22Rv1 (cell line): ENCODE data around the gene EYS.

Experiments used
- H3K27ac ChIP-seq: fragments of 450-650 bp; 2 replicates; pipeline ENCODE4 v1.5.1; 2017
- ZFX ChIP-seq: fragments of 450-650 bp; IDR thresholded peaks from 2 replicates; pipeline ENCODE4 v1.6.1; 2017; ENCODE audit warnings: antibody characterized with exemption, borderline replicate concordance
- TF ChIP-seq, protein P1 (sequence below): fragments of 450-650 bp; IDR thresholded peaks from 2 replicates; pipeline ENCODE4 v1.5.1; 2017; ENCODE audit warnings: mild to moderate bottlenecking

The EYS gene

DNA sequence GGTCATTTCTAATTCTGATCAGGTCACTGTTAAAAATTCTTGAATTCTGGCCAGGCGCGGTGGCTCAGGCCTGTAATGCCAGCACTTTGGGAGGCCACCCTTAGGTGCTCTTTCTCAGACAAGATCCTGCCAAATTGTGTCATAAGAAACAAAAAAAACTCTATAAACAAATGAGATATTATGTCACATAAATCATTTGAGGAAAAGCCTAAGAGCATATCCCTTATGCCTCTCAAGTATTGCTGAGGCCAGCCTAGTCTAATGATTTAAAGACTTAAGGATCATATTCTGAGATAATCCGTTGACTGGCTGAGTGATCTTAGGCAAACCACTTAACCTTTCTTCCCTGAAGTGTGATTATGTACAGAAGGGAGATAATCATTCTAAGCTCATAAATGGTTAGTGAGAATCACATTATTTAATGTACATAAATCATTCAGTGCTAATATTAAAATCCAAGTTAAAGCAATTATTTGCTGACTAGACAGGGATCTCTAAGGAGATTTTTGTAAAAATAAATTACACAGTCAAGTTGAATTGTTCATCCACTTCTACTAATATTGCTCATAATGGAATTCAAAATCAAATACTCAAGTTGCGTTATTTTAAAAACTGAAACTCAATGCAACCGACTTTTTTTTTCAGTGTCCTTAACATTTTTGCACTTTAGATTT, 1706.1 kb downstream of the EYS start:
- no peak overlapping the region for H3K27ac ChIP-seq
- no peak for TF ChIP-seq ZFX
- TF ChIP-seq, protein P1, sequence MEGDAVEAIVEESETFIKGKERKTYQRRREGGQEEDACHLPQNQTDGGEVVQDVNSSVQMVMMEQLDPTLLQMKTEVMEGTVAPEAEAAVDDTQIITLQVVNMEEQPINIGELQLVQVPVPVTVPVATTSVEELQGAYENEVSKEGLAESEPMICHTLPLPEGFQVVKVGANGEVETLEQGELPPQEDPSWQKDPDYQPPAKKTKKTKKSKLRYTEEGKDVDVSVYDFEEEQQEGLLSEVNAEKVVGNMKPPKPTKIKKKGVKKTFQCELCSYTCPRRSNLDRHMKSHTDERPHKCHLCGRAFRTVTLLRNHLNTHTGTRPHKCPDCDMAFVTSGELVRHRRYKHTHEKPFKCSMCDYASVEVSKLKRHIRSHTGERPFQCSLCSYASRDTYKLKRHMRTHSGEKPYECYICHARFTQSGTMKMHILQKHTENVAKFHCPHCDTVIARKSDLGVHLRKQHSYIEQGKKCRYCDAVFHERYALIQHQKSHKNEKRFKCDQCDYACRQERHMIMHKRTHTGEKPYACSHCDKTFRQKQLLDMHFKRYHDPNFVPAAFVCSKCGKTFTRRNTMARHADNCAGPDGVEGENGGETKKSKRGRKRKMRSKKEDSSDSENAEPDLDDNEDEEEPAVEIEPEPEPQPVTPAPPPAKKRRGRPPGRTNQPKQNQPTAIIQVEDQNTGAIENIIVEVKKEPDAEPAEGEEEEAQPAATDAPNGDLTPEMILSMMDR = no peak

DNA sequence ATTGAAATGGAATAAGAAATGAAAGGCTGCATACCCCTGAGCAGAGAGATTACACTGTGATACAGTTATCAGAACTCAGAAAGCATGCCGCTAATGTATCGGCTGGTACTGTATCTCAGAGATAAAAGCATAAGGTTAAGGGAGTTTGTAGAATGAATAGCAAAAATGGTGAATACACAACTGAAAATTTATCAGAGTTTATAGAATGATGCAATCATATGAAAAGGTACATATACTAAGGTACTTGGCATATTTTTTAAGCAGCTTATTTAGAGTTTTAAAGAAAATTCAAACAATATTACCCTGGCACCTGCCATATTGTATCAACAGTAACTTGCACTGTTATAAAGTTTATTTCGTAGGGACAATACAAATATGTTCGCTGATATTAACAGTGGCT, 1707.4 kb downstream of the EYS start:
- TF ChIP-seq, protein P1 = no peak
- TF ChIP-seq ZFX = no peak
- no peak overlapping the region for H3K27ac ChIP-seq

DNA sequence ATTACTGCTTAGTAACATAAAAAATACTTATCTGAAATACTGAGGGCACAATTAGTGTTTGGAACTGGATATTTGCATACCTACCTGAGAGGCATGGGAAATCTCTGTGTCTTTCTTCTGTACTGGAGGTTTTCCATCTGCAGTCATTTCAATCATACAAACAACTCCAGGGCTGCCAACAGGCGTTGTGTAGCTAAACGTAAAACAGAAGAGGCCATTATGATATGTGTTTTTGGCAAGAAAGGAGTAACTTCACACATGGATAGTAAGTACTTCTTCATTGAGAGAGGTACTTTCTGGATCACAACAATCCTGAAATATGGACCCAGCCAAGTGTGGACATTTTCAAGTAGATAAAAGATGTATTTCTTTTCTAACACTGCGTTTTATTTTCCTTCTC, 1708.0 kb downstream of the EYS start:
- TF ChIP-seq, protein P1 = no peak
- no peak for TF ChIP-seq ZFX
- no peak overlapping the region for H3K27ac ChIP-seq

DNA sequence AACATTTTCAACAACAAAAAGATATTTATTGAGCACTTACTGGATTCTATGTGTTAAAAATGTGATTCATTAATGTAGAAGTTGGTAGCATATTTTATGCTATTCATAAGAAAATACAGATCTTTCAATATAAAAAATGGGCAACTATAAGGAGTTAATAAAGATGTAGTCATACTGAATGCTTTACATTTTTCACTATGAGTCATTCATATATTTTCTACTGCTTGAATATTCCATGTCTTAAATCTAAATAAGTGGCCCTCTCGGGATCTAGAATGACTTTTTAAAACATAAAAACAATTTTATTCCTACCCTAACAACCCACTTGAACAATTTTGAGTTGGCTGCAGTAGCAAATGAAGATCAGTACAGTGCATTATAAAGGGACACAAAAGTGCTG, 1709.3 kb downstream of the EYS start:
- H3K27ac ChIP-seq = no peak overlapping the region
- no peak for TF ChIP-seq ZFX
- TF ChIP-seq, protein P1 = no peak

DNA sequence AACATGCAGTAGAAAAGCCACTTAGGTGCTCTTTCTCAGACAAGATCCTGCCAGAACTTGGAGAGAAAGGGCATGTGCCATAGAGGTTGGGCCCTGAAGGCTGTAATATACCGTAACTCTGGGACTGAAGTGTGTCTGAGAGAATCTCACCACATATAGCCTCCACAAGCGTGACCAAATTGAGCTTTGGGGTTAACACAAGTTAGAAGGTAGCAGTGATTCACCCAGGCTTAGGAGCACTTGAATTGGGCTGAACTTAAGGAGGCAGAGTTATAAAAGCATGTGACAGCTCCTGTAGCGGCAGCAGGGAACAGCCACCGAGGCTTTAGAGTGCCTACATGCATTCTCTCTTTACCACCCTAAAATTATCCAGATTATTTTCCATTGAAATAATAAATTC, 1709.8 kb downstream of the EYS start:
- TF ChIP-seq, protein P1 = no peak
- TF ChIP-seq ZFX = no peak
- no peak overlapping the region for H3K27ac ChIP-seq

DNA sequence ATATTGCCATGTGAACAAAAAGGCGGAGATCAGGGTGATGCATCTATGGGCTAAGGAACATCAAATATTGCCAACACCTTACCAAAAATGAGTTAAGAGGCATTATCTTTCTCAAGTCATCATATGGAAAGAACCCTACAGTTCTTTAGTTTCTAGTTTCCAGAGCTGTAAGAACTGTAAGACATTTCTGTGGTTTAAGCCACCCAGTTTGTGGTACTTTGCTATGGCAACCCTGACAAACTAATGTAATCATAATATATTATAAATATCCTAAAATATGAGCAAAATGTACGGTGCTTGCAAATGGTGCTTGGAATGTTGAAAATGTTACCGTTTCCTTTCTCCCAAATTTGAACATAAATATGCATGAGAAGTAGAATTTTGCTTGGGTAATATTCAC, 1721.8 kb downstream of the EYS start:
- TF ChIP-seq, protein P1 = no peak
- no peak for TF ChIP-seq ZFX
- H3K27ac ChIP-seq = no peak overlapping the region

DNA sequence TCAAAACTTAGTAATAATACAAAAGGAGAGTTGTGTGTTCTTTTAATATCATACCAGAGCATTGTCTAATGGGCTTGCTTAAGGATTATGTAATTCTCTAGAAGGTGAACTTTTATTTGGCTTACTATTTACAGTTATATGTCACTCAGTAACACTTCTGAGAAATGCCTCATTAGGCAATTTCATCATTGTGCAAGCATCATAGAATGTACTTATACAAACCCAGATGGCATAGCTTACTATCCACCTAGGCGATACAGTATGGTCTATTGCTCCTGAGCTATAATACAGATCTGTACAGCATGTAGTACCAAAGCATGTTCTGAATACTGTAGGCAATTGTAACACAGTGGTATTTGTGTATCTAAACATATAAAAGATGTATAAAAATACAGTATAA, 1731.3 kb downstream of the EYS start:
- TF ChIP-seq, protein P1 = no peak
- TF ChIP-seq ZFX = no peak
- no peak overlapping the region for H3K27ac ChIP-seq
